ENCODE data around the gene ZCCHC7.
"Not testable (repeated sequence)": the region's sequence is repeated elsewhere in the genome, so short reads cannot be mapped to it uniquely, and the experiment has no call there.

Gene ZCCHC7

GRCh38 chr9:37295796-37296195, 175.4 kb downstream of the ZCCHC7 start:
- peak; percentile 27 for DNase-seq (ENCODE audit: low read depth)

DNA sequence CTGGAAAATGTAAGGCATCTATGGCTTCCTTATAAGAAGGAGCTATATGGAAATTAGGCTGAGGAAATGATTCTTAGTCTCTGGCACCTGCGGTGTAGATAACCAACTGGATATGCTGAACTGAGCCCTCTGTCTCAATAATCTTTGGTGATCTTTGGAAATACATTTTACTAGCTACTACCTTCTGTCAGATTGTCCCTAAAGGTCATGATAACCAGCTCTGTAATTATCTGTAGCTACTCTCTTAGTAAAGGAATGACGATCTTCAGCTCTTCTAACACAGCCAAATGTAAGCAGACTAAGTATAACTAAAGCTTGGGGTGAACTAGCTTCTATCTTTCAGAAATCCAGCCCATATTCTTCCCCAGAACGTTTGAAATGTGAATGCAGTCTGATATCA, 177.2 kb downstream of the ZCCHC7 start:
- DNase-seq (ENCODE audit: low read depth), result no peak

DNA sequence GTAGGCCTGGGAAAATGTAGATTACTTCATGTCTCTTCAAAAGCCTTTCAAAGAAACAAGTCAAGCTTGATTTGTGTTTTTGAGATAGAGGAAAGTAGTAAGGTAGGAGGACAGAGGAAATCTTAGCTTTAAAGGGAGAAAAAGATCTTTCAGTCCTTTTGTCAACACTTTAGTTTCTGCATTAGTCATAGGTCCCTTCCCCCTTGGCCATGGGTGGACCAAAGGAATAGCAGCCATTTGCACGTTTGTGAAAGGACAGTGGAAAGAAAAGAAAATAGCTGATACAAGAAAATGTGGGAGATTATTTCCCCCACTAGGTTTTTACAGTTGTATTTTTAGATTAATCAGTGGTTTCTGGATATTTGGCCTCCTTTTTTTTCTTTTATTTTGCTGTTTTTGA, 180.2 kb downstream of the ZCCHC7 start:
- peak; percentile 51 for DNase-seq (ENCODE audit: low read depth)

DNA sequence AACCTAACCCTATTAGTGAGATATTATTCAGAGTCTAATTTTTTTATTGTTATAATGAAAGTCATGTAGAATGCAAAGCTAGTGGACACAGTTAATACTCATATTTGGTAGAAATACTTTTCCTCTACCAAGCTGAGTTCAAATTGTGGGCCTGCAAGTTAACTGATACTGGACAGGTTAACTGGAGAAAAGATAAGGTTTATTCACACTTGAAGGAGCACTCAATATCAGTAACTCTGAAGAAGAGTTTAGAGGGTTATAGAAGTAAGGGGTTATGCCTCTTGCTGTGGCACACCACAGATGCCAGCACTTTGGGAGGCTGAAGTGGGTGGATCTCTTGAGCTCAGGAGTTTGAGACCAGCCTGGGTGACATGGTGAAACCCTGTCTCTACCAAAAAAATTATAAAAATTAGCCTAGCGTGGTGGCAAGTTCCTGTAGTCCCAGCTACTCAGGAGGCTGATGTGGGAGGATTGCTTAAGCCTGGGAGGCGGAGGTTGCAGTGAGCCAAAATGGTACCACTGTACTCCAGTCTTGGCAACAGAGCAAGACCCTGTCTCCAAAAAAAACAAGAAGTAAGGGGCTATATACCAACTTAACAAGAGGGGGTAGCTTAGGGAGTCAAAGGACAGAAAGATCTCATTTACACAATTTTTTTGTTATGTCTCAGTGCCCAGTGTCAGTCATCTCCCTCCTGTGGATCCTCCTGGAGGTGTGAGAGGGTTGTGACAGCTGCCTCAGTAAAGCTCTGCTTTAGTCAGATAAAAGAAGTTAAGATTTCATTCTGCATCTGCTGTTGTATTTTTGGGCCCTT, 180.9 kb downstream of the ZCCHC7 start:
- no peak for DNase-seq (ENCODE audit: low read depth)

GRCh38 chr9:37301854-37302172, 181.4 kb downstream of the ZCCHC7 start:
- no peak for DNase-seq (ENCODE audit: low read depth)

DNA sequence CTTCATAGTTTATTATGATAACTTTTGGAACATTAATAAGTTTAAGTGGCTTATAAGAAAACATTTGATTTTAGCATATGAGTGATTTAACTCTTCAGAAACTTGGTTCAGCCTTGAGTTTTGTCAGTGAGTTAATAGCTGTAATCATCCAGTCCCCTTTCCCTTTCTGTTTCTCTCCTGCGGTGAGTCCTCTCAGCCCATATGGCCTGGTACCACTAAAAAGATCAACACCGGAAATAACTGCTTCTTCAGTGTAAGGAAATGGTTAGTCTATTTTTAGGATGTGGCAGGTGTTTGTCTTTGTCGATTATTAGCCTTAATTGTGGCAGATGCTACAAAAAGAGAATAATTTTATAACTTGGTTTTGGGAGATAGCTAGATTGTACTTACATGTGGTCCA, 181.9 kb downstream of the ZCCHC7 start:
- DNase-seq (ENCODE audit: low read depth), result no peak

- DNase-seq (ENCODE audit: low read depth), result not testable (repeated sequence)
Observed at GRCh38 chr9:37303272-37303671, 182.9 kb downstream of the ZCCHC7 start.

DNA sequence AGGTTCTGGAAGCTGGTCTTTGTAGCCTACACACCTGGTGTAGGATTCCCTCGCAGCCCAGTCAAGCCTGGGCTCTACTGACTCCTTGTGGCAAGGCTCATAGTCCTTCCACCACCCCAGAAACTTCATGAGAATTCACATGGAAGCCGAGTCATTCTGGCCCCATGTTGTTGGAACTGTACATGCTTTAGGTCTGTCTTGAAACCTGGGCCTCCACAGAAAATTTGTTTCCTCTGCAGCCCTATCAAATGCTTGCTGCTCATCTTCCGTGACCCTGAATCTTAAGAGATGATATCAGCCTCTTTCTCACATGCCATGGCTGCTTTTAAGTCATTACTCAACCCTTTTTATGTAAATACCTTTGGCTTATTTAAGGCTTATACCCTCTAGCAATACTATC, 188.8 kb downstream of the ZCCHC7 start:
- DNase-seq (ENCODE audit: low read depth), result peak; percentile 59

DNA sequence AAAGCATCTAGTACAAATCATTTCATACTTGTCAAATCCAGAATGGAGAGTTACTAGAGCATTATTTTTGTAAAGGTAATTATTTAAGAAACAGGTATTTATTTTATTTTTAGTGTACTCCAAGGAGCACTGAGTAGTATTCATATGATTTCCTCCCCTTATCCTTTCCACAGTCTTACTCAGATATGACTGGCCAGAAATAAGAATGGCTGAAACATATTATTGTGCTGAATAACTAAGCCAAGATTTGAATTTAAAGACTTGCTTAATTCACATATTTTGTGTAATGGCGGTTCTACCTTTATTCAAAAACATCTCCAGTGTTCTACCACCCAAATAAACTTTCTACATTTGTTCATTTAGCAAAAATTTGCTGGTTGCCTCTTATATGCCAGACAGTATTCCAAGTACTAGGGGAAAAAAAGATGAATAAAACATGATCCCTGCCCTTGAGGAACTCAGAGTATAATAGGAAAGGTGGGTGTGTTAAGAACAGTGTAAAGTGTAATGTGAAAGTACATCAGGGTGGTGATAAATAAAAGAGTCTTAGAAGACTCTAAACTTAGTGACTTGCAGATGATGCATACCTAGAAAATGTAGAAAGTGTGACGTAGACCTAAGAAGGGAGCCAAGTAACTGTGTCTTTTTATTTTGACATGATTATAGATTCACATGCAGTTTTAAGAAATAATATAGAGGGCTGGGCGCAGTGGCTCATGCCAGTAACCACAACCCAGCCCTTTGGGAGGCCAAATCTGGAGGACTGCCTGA, 191.7 kb downstream of the ZCCHC7 start:
- DNase-seq (ENCODE audit: low read depth), result peak; percentile 86

DNA sequence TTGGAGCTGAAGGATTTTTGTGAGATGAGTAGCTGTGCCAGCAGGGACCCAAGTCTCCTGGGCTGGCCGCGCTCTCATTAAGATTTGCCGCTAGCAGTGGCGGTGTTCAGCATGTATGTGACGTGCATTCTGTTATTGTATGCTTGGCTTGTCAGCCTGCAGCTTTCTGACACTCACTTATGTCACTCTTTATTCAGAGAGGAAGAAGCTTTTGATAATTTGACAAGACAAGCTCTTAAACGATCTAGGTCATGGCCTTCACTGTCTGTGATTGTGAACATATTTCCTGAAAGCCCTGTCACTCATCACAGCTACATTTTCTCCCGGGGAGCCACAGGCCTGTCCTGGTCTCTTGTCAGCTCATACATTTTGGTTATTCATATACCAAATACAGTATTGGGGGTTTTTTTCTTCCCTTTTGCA, 203.9 kb downstream of the ZCCHC7 start:
- no peak for DNase-seq (ENCODE audit: low read depth)

DNA sequence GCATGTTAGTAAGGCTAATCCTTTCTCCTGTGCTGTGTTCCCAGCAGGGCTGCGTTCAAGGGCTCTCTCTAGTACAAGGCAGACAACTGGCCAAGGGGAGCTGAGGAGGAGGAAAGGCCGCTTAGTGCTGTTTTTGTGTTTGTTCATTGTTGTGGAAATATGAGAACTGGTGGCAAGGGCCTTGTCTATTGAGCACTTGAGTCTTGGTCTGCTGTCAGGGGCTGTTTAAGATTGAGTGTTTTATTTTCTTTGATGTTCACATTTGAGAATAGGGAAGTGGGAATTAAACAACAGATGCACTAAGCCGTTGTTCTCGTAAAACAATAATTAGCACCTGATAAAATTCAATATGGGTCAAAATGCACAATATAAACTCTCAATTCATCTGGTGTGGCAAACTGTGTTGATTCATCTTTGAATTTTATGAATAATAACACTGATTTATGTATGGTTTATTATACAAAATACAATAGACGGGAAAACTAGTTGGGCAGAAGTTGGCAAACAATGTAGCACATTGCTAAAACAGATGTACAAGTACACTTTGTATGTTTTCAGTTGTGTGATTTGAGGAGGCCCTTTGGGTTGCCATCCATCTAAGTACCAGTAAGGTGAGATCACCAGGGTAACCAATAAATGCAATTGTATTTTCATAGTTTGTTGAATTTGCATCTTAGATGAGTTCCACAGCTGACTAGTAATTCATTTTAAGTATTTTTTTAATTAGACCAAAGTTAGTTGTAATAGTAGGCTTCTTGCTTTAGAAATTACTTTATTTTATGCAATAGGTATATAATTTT, 204.5 kb downstream of the ZCCHC7 start:
- no peak for DNase-seq (ENCODE audit: low read depth)

GRCh38 chr9:37325778-37326177, 205.4 kb downstream of the ZCCHC7 start:
- DNase-seq (ENCODE audit: low read depth), result peak; percentile 13

DNA sequence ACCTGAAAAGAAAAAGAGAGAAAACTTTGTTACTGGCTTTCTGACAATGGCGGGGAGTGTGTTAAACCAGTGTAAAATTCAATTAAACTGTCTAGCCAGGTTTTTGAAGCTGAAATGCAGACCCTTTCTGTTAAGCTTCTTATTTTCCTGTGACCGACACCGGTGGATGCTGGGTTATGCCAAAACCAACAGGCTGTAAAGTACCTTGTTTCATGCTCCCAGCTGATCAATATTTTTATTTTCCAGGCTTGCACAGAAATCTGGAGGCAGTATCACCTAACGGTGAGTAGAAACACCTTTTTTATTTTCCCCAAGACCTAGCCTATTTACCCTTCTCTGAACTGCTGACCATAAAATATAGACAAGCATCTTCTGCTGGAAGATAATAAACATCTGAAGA, 207.2 kb downstream of the ZCCHC7 start:
- no peak for DNase-seq (ENCODE audit: low read depth)

DNA sequence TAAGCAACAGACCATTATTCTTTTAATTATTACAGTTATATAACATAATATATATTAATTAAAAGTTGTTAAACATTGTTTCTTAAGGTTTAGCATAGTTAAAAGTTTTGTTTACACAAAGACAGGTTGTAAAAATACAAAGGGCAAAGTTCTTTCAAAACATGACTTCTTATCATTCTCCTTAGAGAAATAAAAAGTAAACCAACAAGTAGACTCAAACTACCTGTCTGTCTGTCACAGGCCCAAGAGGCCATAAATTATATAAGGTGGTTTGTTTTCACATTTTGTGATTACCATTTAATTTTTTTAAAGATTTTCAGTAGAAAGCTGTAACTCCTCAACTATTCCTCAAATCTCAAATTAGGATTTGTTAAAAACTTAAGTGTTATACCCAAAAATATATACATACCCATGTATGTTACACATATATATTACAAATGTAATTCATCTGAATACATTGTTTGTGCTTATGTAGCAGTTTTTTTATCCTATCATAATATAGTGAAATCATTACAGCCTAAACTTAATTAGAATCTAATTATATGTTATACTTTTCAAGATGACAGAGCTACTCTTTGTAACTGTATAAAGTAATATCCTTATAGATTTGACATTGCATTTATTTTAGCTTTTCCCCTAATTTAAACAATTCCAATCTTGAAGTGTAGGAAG, 208.3 kb downstream of the ZCCHC7 start:
- no peak for DNase-seq (ENCODE audit: low read depth)

DNA sequence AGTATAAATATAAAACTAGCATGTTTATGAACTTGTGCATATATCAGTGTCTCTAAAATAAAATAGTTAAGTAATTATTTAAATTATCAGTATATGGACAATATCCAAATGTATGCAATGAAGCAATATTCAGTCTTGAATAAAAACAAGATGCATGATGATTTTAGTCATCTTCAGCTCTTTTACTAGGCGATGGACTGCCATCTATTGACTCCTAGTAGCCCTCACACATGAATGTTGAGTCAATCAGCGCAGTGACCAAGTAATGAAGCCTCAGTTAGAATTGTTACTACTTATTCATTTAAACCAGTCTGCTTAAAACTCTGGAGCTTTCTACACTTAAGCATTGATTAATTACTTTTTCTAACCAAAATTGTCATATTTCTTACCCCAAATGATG, 209.2 kb downstream of the ZCCHC7 start:
- DNase-seq (ENCODE audit: low read depth), result peak; percentile 63

- no peak for DNase-seq (ENCODE audit: low read depth)
Observed at GRCh38 chr9:37331871-37332270, 211.5 kb downstream of the ZCCHC7 start.

DNA sequence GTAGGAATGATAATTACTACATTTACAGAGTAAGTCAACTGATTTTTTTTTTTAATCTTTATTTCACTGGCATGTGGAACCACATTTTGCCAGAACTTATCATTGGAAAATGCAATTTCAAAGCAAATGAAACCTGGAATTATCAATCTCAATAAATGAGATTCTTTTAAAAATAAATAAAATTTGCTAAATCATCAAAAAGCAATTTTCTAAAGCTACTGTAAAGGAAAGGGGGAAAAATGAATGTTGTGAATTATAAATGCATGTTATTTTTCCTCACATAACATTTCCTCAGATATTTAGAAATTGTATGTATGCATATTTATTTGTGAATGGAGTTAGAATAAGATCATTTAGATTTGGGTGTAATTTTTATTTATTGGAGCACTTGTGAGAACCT, 212.2 kb downstream of the ZCCHC7 start:
- no peak for DNase-seq (ENCODE audit: low read depth)

- peak; percentile 8 for DNase-seq (ENCODE audit: low read depth)
Observed at GRCh38 chr9:37333288-37333687, 212.9 kb downstream of the ZCCHC7 start.

- DNase-seq (ENCODE audit: low read depth), result no peak
Observed at GRCh38 chr9:37335238-37335637, 214.9 kb downstream of the ZCCHC7 start.

- DNase-seq (ENCODE audit: low read depth), result no peak
Observed at GRCh38 chr9:37336150-37336549, 215.8 kb downstream of the ZCCHC7 start.

GRCh38 chr9:37337301-37337890, 217.0 kb downstream of the ZCCHC7 start:
- no peak for DNase-seq (ENCODE audit: low read depth)

GRCh38 chr9:37338218-37338617, 217.8 kb downstream of the ZCCHC7 start:
- no peak for DNase-seq (ENCODE audit: low read depth)
